Thyroid gland (tissue), 4 donors: ENCODE data around the gene SF3B1.

Experiments
- CTCF ChIP-seq, 6 experiments: fragments of 200-600 bp in 3 of 6; fragments of 450-650 bp in 3 of 6; sonication (generic) in 3 of 6; IDR thresholded peaks; one replicate each; pipeline ENCODE4 v1.5.1; 2016 to 2019; ENCODE audit warnings: antibody characterized with exemption in 6 of 6, mild to moderate bottlenecking in 2 of 6, inconsistent platforms in 1 of 6, moderate library complexity in 1 of 6
- POLR2A ChIP-seq, 2 donors: fragments of 450-650 bp; IDR thresholded peaks; one replicate each; pipeline ENCODE4 v1.6.1; 2017; ENCODE audit warnings: antibody characterized with exemption in 2 of 2, mild to moderate bottlenecking in 2 of 2, moderate library complexity in 1 of 2

GRCh38 chr2:197348721-197349360 is 86.0 kb downstream of the SF3B1 start:
- TF ChIP-seq POLR2A (IDR thresholded peaks at IDR 0.05) (no peak), CTCF (IDR thresholded peaks at IDR 0.05) (no peak)
